IMR-90 (cell line): Measurements from ENCODE around the gene HBM. TPM values are rescaled to one million over a fixed set of nuclear protein-coding genes. Genes with fewer than 3 reads are reported as not detected.

Experiments
- ATAC-seq: fragments of 200-7000 bp; cut with Tn5 transposase; 2 replicates; pipeline ENCODE4 v1.9.1; 2020; ENCODE audit warnings: low read depth, mild to moderate bottlenecking, moderate library complexity
- BruUV-seq: library from RNA; stranded (reverse); fragments of 400-500 nt; replicated peaks from 2 replicates; lab custom pipeline; 2021; lab: Mats Ljungman, UMichigan
- CTCF ChIA-PET: fragments of 300-600 bp; formaldehyde crosslinking; extraction: SDS; loops from one replicate; lab custom pipeline; 2021; ENCODE audit warnings: antibody characterized with exemption; lab: Yijun Ruan, JAX
- POLR2A ChIA-PET: fragments of 300-600 bp; sonication (Branson Sonifier 250); formaldehyde crosslinking; loops from one replicate; lab custom pipeline; 2022; ENCODE audit warnings: antibody characterized with exemption; ENCODE audit not compliant: unreplicated experiment; lab: Charles Lee
- DNase-seq: peaks from one replicate; pipeline ENCODE4 v3.0.0; 2013
- H2AFZ ChIP-seq: replicated peaks from 2 replicates; pipeline ENCODE3; 2013; ENCODE audit warnings: low read length, mild to moderate bottlenecking; ENCODE audit not compliant: poor library complexity
- H2AK5ac ChIP-seq: 2 replicates; pipeline ENCODE4 v1.6.1; 2013; ENCODE audit warnings: low read depth, low read length, inconsistent platforms
- H2AK9ac ChIP-seq: replicated peaks from 2 replicates; pipeline ENCODE3; 2013; ENCODE audit warnings: mild to moderate bottlenecking, low read depth, low read length, moderate library complexity; ENCODE audit not compliant: poor library complexity
- H2BK120ac ChIP-seq: 2 replicates; pipeline ENCODE4 v1.6.1; 2013; ENCODE audit warnings: low read depth, low read length, inconsistent platforms
- H2BK15ac ChIP-seq: 3 replicates; pipeline ENCODE4 v1.6.1; 2013; ENCODE audit warnings: low read depth, low read length, inconsistent platforms
- H2BK20ac ChIP-seq: 2 replicates; pipeline ENCODE4 v1.6.1; 2013; ENCODE audit warnings: low read depth, mild to moderate bottlenecking, inconsistent platforms, low read length, moderate library complexity
- H2BK5ac ChIP-seq: 2 replicates; pipeline ENCODE4 v1.6.1; 2013; ENCODE audit warnings: mild to moderate bottlenecking, low read depth, low read length, inconsistent platforms; ENCODE audit not compliant: poor library complexity, severe bottlenecking
- H3K14ac ChIP-seq: replicated peaks from 2 replicates; pipeline ENCODE4 v1.6.1; 2013; ENCODE audit warnings: low read depth, low read length, inconsistent platforms
- H3K18ac ChIP-seq: 2 replicates; pipeline ENCODE4 v1.6.1; 2013; ENCODE audit warnings: low read depth, low read length, control low read depth
- H3K23ac ChIP-seq: 2 replicates; pipeline ENCODE4 v1.6.1; 2013; ENCODE audit warnings: low read depth, low read length, inconsistent platforms
- H3K27ac ChIP-seq: 2 replicates; pipeline ENCODE4 v1.5.1; 2013; ENCODE audit warnings: mild to moderate bottlenecking, control low read depth, low read length; ENCODE audit not compliant: insufficient read depth
- H3K27me3 ChIP-seq: 2 replicates; pipeline ENCODE4 v1.6.1; 2013; ENCODE audit warnings: low read length; ENCODE audit not compliant: control insufficient read depth, insufficient read depth
- H3K36me3 ChIP-seq: 2 replicates; pipeline ENCODE4 v1.6.1; 2013; ENCODE audit warnings: low read length, mixed read lengths; ENCODE audit not compliant: control insufficient read depth, insufficient read depth
- H3K4ac ChIP-seq: 2 replicates; pipeline ENCODE4 v1.6.1; 2013; ENCODE audit warnings: low read depth, low read length, inconsistent platforms
- H3K4me1 ChIP-seq: 2 replicates; pipeline ENCODE4 v1.6.1; 2013; ENCODE audit warnings: low read length, mixed read lengths; ENCODE audit not compliant: control insufficient read depth, insufficient read depth
- H3K4me2 ChIP-seq: 2 replicates; pipeline ENCODE4 v1.6.1; 2013; ENCODE audit warnings: low read depth, mild to moderate bottlenecking, control low read depth, low read length, moderate library complexity
- H3K4me3 ChIP-seq: 2 replicates; pipeline ENCODE4 v1.5.1; 2013; ENCODE audit warnings: low read depth, mild to moderate bottlenecking, control low read depth, low read length, moderate library complexity; ENCODE audit not compliant: insufficient read depth
- H3K56ac ChIP-seq: 2 replicates; pipeline ENCODE4 v1.6.1; 2013; ENCODE audit warnings: low read length, inconsistent platforms; ENCODE audit not compliant: insufficient read depth; ENCODE audit errors: extremely low read depth
- H3K79me1 ChIP-seq, 2 experiments: 2 replicates each; pipeline ENCODE4 v1.6.1; 2013; ENCODE audit warnings: low read length in 2 of 2, inconsistent platforms in 1 of 2, low read depth in 1 of 2
- H3K9ac ChIP-seq: 2 replicates; pipeline ENCODE4 v1.6.1; 2013; ENCODE audit warnings: low read depth, low read length, control low read depth
- H3K9me1 ChIP-seq: 2 replicates; pipeline ENCODE4 v1.6.1; 2013; ENCODE audit warnings: low read length, inconsistent platforms; ENCODE audit not compliant: insufficient read depth
- H3K9me3 ChIP-seq: 2 replicates; pipeline ENCODE4 v1.6.1; 2013; ENCODE audit warnings: low read length; ENCODE audit not compliant: control insufficient read depth, insufficient read depth
- H4K20me1 ChIP-seq: 2 replicates; pipeline ENCODE4 v1.6.1; 2013; ENCODE audit warnings: low read length, inconsistent platforms; ENCODE audit not compliant: insufficient read depth
- H4K5ac ChIP-seq: 2 replicates; pipeline ENCODE4 v1.6.1; 2013; ENCODE audit warnings: mild to moderate bottlenecking, low read depth, low read length, control low read depth
- H4K8ac ChIP-seq, 2 experiments: 2 replicates each; pipeline ENCODE4 v1.6.1; 2013; ENCODE audit warnings: low read depth in 2 of 2, low read length in 2 of 2, control low read depth in 1 of 2, inconsistent platforms in 1 of 2
- H4K91ac ChIP-seq: 2 replicates; pipeline ENCODE4 v1.6.1; 2013; ENCODE audit warnings: low read depth, low read length, inconsistent platforms; ENCODE audit not compliant: insufficient read depth
- BHLHE40 ChIP-seq: fragments of 150-350 bp; IDR thresholded peaks from 2 replicates; pipeline ENCODE4 v1.6.1; 2016; ENCODE audit warnings: mild to moderate bottlenecking, low read depth, low read length
- MAFK ChIP-seq: IDR thresholded peaks from 2 replicates; pipeline ENCODE4 v1.6.1; 2012; ENCODE audit warnings: low read depth, low read length, improper control_type of control experiment
- NFE2L2 ChIP-seq: fragments of 150-350 bp; IDR thresholded peaks from 2 replicates; pipeline ENCODE4 v1.6.1; 2016; ENCODE audit warnings: low read depth, mild to moderate bottlenecking, low read length
- SMC3 ChIP-seq: fragments of 150-350 bp; IDR thresholded peaks from 2 replicates; pipeline ENCODE4 v1.6.1; 2016; ENCODE audit warnings: low read depth, mild to moderate bottlenecking, antibody characterized with exemption, low read length, moderate library complexity
- WGBS, 2 experiments: methylation state at CpG; one replicate each; pipeline versions ENCODE4 v1.1.5 to v1.1.7; 2013; ENCODE audit warnings: missing lambda C conversion rate in 2 of 2; ENCODE audit not compliant: insufficient read length in 1 of 2; ENCODE audit errors: extremely low coverage in 2 of 2; 5-methylcytosine and 5-hydroxymethylcytosine counted together
- dilution Hi-C: fragments of 300-500 bp; cut with HindIII; formaldehyde crosslinking; loops from one replicate; pipeline ENCODE4 v1.14.3; 2018; ENCODE audit warnings: low sequenced_read_pairs; ENCODE audit not compliant: unreplicated experiment
- in situ Hi-C: fragments of 300-500 bp; cut with MboI; formaldehyde crosslinking; loops from 3 replicates; pipeline ENCODE4 v1.14.3; 2019; ENCODE audit warnings: low sequenced_read_pairs, inconsistent platforms, mixed read lengths
- intact Hi-C: fragments of 100-400 bp; cut with micrococcal nuclease; formaldehyde crosslinking; loops from 2 replicates; pipeline ENCODE4 v1.10.0; 2022
- polyA plus RNA-seq, 3 experiments: library from polyadenylated mRNA; depleted of rRNA; stranded (reverse); fragments of >200 nt; gene quantifications; 2 replicates each; pipeline ENCODE4 v1.2.3, GENCODE V29; 2012; ENCODE audit warnings: low replicate concordance in 1 of 3
- total RNA-seq: library from RNA; depleted of rRNA; stranded (reverse); fragments of >200 nt; gene quantifications from 2 replicates; pipeline ENCODE4 v1.2.3, GENCODE V29; 2012
- TF ChIP-seq, protein P1 (sequence below): conservative IDR thresholded peaks from 2 replicates; pipeline ENCODE4 v1.5.1; 2012; ENCODE audit warnings: mild to moderate bottlenecking, low read depth, low read length, improper control_type of control experiment

HBM gene
- total and polyA plus RNA-seq, 2 of the 4 experiments (the other 2 are of a cell fraction) = not detected

DNA sequence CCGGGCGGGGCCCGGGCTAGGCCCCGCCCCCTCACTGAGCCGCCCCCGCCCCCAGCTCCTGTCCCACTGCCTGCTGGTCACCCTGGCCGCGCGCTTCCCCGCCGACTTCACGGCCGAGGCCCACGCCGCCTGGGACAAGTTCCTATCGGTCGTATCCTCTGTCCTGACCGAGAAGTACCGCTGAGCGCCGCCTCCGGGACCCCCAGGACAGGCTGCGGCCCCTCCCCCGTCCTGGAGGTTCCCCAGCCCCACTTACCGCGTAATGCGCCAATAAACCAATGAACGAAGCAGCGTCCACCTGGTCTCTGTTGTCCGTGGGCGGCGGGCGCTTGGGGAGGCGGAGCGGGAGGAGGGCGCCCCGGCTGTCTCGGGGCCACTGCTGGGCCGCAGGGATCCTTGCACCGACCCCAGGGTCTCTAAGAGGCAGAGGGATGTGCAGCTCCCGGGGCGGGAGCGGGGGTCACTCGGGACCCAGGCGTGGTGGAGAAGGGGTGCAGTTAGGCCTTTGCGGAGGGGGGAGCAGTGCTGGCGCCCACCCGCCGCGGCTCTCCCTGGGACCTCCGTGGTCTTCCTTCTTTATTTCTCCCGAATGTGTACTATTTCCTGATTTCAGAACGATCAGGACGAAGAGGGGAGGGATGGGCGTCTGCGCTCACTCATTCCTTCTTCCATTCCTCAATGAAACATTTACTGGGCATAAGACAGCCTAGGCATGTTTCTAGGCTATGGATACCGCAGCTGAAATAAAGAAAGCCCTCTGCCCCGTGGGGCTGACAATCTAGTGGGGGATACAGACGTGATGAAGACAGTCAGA lies 11.4 kb upstream of the HBM start:
- ATAC-seq = peak; percentile 75

More for the DNA sequence above, 11.4 kb upstream of the HBM start:
- TF ChIP-seq BHLHE40 = no peak
- TF ChIP-seq SMC3 = no peak
- TF ChIP-seq, protein P1, sequence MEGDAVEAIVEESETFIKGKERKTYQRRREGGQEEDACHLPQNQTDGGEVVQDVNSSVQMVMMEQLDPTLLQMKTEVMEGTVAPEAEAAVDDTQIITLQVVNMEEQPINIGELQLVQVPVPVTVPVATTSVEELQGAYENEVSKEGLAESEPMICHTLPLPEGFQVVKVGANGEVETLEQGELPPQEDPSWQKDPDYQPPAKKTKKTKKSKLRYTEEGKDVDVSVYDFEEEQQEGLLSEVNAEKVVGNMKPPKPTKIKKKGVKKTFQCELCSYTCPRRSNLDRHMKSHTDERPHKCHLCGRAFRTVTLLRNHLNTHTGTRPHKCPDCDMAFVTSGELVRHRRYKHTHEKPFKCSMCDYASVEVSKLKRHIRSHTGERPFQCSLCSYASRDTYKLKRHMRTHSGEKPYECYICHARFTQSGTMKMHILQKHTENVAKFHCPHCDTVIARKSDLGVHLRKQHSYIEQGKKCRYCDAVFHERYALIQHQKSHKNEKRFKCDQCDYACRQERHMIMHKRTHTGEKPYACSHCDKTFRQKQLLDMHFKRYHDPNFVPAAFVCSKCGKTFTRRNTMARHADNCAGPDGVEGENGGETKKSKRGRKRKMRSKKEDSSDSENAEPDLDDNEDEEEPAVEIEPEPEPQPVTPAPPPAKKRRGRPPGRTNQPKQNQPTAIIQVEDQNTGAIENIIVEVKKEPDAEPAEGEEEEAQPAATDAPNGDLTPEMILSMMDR = no peak
- TF ChIP-seq NFE2L2 = no peak
- no peak for TF ChIP-seq MAFK
- H3K18ac ChIP-seq = no peak overlapping the region
- peak overlapping the region; percentile 56; the same call in 1 of the 2 replicates for H3K23ac ChIP-seq
- no peak overlapping the region for H4K91ac ChIP-seq
- peaks cover 20% of the 10 kb centered on the region for H3K27me3 ChIP-seq
- peak overlapping the region; percentile 28; the same call in 1 of the 2 replicates for H3K9ac ChIP-seq
- H3K9me1 ChIP-seq = no peaks in the 10 kb centered on the region
- H3K56ac ChIP-seq = no peak overlapping the region
- H4K20me1 ChIP-seq = no peaks in the 10 kb centered on the region
- POLR2A ChIA-PET = interaction anchor here (0.6 kb wide), 1 partner anchor 89 kb away, joined by 8 read pairs; no protein-coding TSS in a partner anchor
- no peak overlapping the region for H2BK5ac ChIP-seq
- no peak overlapping the region for H4K8ac ChIP-seq
- no peak overlapping the region for H2AK9ac ChIP-seq
- no peak overlapping the region for H2BK20ac ChIP-seq
- CTCF ChIA-PET = no interaction called here
- 15% methylated on average over 8 of the region's 59 CpGs; no CpG with 5 or more reads in 1 of the 2 experiments for WGBS, 2 experiments
- no peaks in the 10 kb centered on the region for H3K4me1 ChIP-seq
- H2BK120ac ChIP-seq = no peak overlapping the region
- no TSS peak for BruUV-seq
- peak overlapping the region; percentile 87 for H2AFZ ChIP-seq
- no peak overlapping the region for H4K5ac ChIP-seq
- in situ Hi-C loops = no loop called here
- H3K4me2 ChIP-seq = peak overlapping the region; percentile 80
- H3K9me3 ChIP-seq = no peaks in the 10 kb centered on the region
- H3K14ac ChIP-seq = no peak overlapping the region
- peak; percentile 25 for DNase-seq
- no peak overlapping the region for H3K27ac ChIP-seq
- H3K4me3 ChIP-seq = peak overlapping the region; percentile 22
- dilution Hi-C loops = no loop called here
- H3K4ac ChIP-seq = no peak overlapping the region
- H2AK5ac ChIP-seq = no peak overlapping the region
- no peaks in the 10 kb centered on the region for H3K36me3 ChIP-seq
- no peak overlapping the region for H2BK15ac ChIP-seq
- intact Hi-C loops = no loop called here
- H3K79me1 ChIP-seq = no peaks in the 10 kb centered on the region
